A673 (cell line): ENCODE data around the gene EFHC1. TPM values are rescaled to one million over a fixed set of nuclear protein-coding genes. Genes with fewer than 3 reads are reported as not detected.
"Not testable (repeated sequence)": the region's sequence is repeated elsewhere in the genome, so short reads cannot be mapped to it uniquely, and the experiment has no call there.

Source experiments
- BruUV-seq: library from RNA; stranded (reverse); fragments of 400-500 nt; replicated peaks from 2 replicates; lab custom pipeline; 2021; lab: Mats Ljungman, UMichigan
- CTCF ChIA-PET: fragments of 300-600 bp; sonication (Branson Sonifier 250); formaldehyde crosslinking; loops from one replicate; lab custom pipeline; 2022; ENCODE audit warnings: antibody characterized with exemption; lab: Charles Lee
- POLR2A ChIA-PET: fragments of 300-600 bp; sonication (Branson Sonifier 250); formaldehyde crosslinking; loops from one replicate; lab custom pipeline; 2022; ENCODE audit warnings: antibody characterized with exemption; ENCODE audit not compliant: low non-redundant PET; lab: Charles Lee
- DNase-seq: peaks from one replicate; pipeline ENCODE4 v3.0.0-alpha.2; 2015; ENCODE audit warnings: low spot score
- H3K27ac ChIP-seq: fragments of 200-600 bp; sonication (generic); 2 replicates; pipeline ENCODE4 v1.5.1; 2016; ENCODE audit warnings: mixed run types, low read depth, mild to moderate bottlenecking, mixed read lengths, antibody characterized with exemption, low read length; ENCODE audit not compliant: poor library complexity, severe bottlenecking
- H3K27me3 ChIP-seq: fragments of 200-600 bp; sonication (generic); replicated peaks from 2 replicates; pipeline ENCODE4 v1.6.1; 2017; ENCODE audit warnings: mixed run types, low read depth, mild to moderate bottlenecking, mixed read lengths, antibody characterized with exemption, low read length; ENCODE audit not compliant: insufficient read depth, poor library complexity
- H3K36me3 ChIP-seq: fragments of 200-600 bp; sonication (generic); 2 replicates; pipeline ENCODE4 v1.6.1; 2016; ENCODE audit warnings: mixed run types, mild to moderate bottlenecking, mixed read lengths, antibody characterized with exemption, low read length; ENCODE audit not compliant: insufficient read depth, poor library complexity, severe bottlenecking
- H3K4me1 ChIP-seq: fragments of 200-600 bp; sonication (generic); 2 replicates; pipeline ENCODE4 v1.6.1; 2017; ENCODE audit warnings: mixed run types, mild to moderate bottlenecking, mixed read lengths, antibody characterized with exemption, low read length; ENCODE audit not compliant: insufficient read depth, poor library complexity, severe bottlenecking
- H3K4me3 ChIP-seq: fragments of 200-600 bp; sonication (generic); 2 replicates; pipeline ENCODE4 v1.5.1; 2016; ENCODE audit warnings: low read depth, mixed run types, mild to moderate bottlenecking, mixed read lengths, low read length; ENCODE audit not compliant: poor library complexity, severe bottlenecking
- H3K9me3 ChIP-seq: fragments of 200-600 bp; sonication (generic); 2 replicates; pipeline ENCODE4 v1.6.1; 2016; ENCODE audit warnings: mixed run types, low read depth, mild to moderate bottlenecking, mixed read lengths, antibody characterized with exemption, low read length; ENCODE audit not compliant: poor library complexity, severe bottlenecking
- EZH2 ChIP-seq: fragments of 200-600 bp; sonication (generic); IDR thresholded peaks from 2 replicates; pipeline ENCODE4 v1.6.1; 2017; ENCODE audit warnings: borderline replicate concordance, low read depth, mild to moderate bottlenecking, mixed read lengths, antibody characterized with exemption, low read length; ENCODE audit not compliant: poor library complexity, severe bottlenecking
- intact Hi-C: fragments of 100-400 bp; cut with micrococcal nuclease; formaldehyde crosslinking; loops from one replicate; pipeline ENCODE4 v1.10.0; 2022; ENCODE audit not compliant: unreplicated experiment
- total RNA-seq: library from RNA; stranded (reverse); gene quantifications from 2 replicates; pipeline ENCODE4 v1.2.3, GENCODE V29; 2021
- TF ChIP-seq, protein P1 (sequence below): fragments of 300-800, 200-600 bp; sonication (generic); conservative IDR thresholded peaks from 2 replicates; pipeline ENCODE4 v1.5.1; 2017; ENCODE audit warnings: low read depth, mild to moderate bottlenecking, antibody characterized with exemption, low read length, moderate library complexity, mixed read lengths

EFHC1 gene
- total RNA-seq, 1 experiment from 2014 or later, result 16.9 TPM

DNA sequence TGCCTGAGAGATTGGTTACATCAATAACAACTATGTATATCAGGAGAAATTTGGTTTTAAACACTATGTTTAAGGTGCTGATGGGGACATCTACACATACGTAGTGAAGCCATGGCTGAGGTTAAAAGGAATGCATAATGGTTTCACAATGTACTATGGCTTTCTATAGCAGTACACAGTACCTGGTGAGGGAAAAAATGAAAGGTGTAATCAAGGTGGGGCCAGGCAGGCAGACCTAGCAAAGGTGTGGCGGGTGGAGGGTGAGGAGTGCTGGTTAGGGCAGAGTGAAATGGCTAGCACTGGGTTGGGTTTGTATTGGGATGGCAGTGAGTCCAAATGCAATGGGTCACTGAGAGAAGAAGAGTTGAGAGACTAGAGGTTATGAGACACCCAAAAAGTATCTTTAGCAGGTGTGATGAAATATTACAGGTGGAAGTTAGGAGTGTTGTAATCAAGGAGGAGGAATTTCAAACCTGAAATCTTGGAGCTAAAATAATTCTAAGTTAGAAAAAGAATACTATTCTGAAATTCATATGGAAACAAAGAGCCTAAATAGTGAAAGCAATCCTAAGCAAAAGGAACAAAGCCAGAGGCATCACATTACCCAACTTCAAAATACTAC is 35.9 kb upstream of the EFHC1 start:
- no TSS peak for BruUV-seq
- H3K9me3 ChIP-seq, result no peaks in the 10 kb centered on the region
- TF ChIP-seq, protein P1, sequence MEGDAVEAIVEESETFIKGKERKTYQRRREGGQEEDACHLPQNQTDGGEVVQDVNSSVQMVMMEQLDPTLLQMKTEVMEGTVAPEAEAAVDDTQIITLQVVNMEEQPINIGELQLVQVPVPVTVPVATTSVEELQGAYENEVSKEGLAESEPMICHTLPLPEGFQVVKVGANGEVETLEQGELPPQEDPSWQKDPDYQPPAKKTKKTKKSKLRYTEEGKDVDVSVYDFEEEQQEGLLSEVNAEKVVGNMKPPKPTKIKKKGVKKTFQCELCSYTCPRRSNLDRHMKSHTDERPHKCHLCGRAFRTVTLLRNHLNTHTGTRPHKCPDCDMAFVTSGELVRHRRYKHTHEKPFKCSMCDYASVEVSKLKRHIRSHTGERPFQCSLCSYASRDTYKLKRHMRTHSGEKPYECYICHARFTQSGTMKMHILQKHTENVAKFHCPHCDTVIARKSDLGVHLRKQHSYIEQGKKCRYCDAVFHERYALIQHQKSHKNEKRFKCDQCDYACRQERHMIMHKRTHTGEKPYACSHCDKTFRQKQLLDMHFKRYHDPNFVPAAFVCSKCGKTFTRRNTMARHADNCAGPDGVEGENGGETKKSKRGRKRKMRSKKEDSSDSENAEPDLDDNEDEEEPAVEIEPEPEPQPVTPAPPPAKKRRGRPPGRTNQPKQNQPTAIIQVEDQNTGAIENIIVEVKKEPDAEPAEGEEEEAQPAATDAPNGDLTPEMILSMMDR, result no peak
- TF ChIP-seq EZH2, result no peak
- no peaks in the 10 kb centered on the region for H3K36me3 ChIP-seq
- CTCF ChIA-PET, result no interaction called here
- H3K27ac ChIP-seq, result no peak overlapping the region
- POLR2A ChIA-PET, result no interaction called here
- intact Hi-C loops, result no loop called here
- no peak overlapping the region for H3K4me3 ChIP-seq
- no peaks in the 10 kb centered on the region for H3K27me3 ChIP-seq
- DNase-seq, result no peak
- H3K4me1 ChIP-seq, result no peaks in the 10 kb centered on the region

DNA sequence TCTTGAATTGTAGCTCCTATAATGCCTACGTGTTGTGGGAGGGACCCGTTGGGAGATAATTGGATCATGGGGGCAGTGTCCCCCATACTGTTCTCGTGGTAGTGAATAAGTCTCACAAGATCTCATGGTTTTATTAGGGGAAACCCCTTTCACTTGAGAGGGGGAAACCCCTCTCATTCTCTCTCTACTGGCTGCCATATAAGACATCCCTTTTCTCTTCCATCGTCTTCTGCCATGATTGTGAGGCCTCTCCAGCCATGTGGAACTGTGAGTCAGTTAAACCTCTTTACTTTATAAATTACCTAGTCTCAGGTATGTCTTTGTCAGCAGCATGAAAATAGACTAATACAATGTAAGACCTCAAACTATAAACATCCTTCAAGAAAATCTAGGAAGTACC is 35.1 kb upstream of the EFHC1 start:
- no peak for TF ChIP-seq EZH2
- TF ChIP-seq, protein P1, result no peak
- Histone ChIP-seq H3K4me1 (peaks cover 5% of the 10 kb centered on the region), H3K4me3 (no peak overlapping the region), H3K27ac (no peak overlapping the region), H3K36me3 (no peaks in the 10 kb centered on the region), H3K9me3 (no peaks in the 10 kb centered on the region), H3K27me3 (no peaks in the 10 kb centered on the region)
- DNase-seq, result no peak
- BruUV-seq, result no TSS peak
- CTCF ChIA-PET, result no interaction called here
- POLR2A ChIA-PET, result no interaction called here
- intact Hi-C loops, result no loop called here

DNA sequence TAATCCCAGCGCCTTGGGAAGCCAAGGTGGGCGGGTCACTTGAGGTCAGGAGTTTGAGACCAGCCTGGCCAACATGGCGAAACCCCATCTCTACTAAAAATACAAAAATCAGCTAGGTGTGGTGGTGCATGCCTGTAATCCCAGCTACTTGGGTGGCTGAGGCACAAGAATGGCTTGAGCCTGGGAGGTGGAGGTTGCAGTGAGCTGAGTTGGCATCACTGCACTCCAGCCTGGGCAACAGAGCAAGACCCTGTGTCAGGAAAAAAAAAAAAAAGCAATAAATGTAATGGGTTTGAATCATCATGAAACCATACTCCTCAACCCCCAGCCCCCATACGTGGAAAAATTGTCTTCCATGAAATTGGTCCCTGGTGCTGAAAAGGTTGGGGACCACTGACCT is 32.0 kb upstream of the EFHC1 start:
- H3K27me3 ChIP-seq, H3K27ac ChIP-seq, POLR2A ChIA-PET, CTCF ChIA-PET, H3K9me3 ChIP-seq, intact Hi-C loops, H3K4me3 ChIP-seq, BruUV-seq, H3K4me1 ChIP-seq, DNase-seq, H3K36me3 ChIP-seq: not testable (repeated sequence)

DNA sequence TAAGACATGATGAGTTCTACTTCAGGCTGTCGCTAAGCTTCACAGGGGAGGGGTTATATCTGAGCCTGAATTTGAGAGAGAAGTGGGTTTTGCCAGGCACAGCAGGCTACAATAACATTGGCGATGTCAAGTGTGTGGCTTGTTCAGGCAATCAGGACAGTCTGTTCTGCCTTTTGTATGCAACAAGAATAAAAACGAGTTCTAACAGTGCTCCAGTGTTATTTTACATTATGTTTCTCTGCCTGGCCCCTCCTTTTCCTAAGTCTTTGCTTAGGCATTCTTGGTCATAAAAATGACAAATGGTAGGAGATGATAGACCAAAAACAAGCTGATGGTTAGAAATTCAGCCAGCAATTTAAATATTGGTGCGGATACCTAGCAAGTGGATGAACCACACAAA is 31.4 kb upstream of the EFHC1 start:
- no TSS peak for BruUV-seq
- no peaks in the 10 kb centered on the region for H3K27me3 ChIP-seq
- no peak overlapping the region for H3K4me3 ChIP-seq
- peaks cover 6% of the 10 kb centered on the region for H3K4me1 ChIP-seq
- no peaks in the 10 kb centered on the region for H3K9me3 ChIP-seq
- H3K27ac ChIP-seq, result no peak overlapping the region
- no peak for DNase-seq
- ChIA-PET CTCF (no interaction called here), POLR2A (no interaction called here)
- intact Hi-C loops, result no loop called here
- no peaks in the 10 kb centered on the region for H3K36me3 ChIP-seq
- TF ChIP-seq, protein P1, result no peak
- no peak for TF ChIP-seq EZH2
